NCI-H345 (cell line): ENCODE data around the gene MCTP1.
A peak's percentile ranks its signal among the peaks of the same experiment; 100 is the strongest.

Experiments
- DNase-seq: peaks from one replicate; lab custom pipeline; 2025; lab: John Stamatoyannopoulos, UW

Gene MCTP1

GRCh38 chr5:95075111-95075510, 209.8 kb downstream of the MCTP1 start:
- no peak for DNase-seq

GRCh38 chr5:95072281-95072680, 212.6 kb downstream of the MCTP1 start:
- no peak for DNase-seq

- DNase-seq = no peak
Observed at GRCh38 chr5:95070866-95071265, 214.0 kb downstream of the MCTP1 start.

GRCh38 chr5:95070453-95070852, 214.4 kb downstream of the MCTP1 start:
- no peak for DNase-seq

- DNase-seq = no peak
Observed at GRCh38 chr5:95069948-95070347, 214.9 kb downstream of the MCTP1 start.

- no peak for DNase-seq
Observed at GRCh38 chr5:95069021-95069420, 215.9 kb downstream of the MCTP1 start.

GRCh38 chr5:95068289-95068910, 216.5 kb downstream of the MCTP1 start:
- DNase-seq = no peak

- DNase-seq = no peak
Observed at GRCh38 chr5:95066048-95066447, 218.8 kb downstream of the MCTP1 start.

- no peak for DNase-seq
Observed at GRCh38 chr5:95063492-95063891, 221.4 kb downstream of the MCTP1 start.

GRCh38 chr5:95060098-95060497, 224.8 kb downstream of the MCTP1 start:
- no peak for DNase-seq

- no peak for DNase-seq
Observed at GRCh38 chr5:95059636-95060035, 225.3 kb downstream of the MCTP1 start.

GRCh38 chr5:95057615-95058014, 227.3 kb downstream of the MCTP1 start:
- no peak for DNase-seq

GRCh38 chr5:95053253-95053652, 231.6 kb downstream of the MCTP1 start:
- DNase-seq = no peak

GRCh38 chr5:95050708-95051107, 234.2 kb downstream of the MCTP1 start:
- no peak for DNase-seq

- no peak for DNase-seq
Observed at GRCh38 chr5:95048628-95049027, 236.3 kb downstream of the MCTP1 start.

- DNase-seq = no peak
Observed at GRCh38 chr5:95045181-95045965, 239.5 kb downstream of the MCTP1 start.

GRCh38 chr5:95044096-95044495, 240.8 kb downstream of the MCTP1 start:
- peak; percentile 1 for DNase-seq

GRCh38 chr5:95043648-95044047, 241.2 kb downstream of the MCTP1 start:
- no peak for DNase-seq

GRCh38 chr5:95043234-95043633, 241.7 kb downstream of the MCTP1 start:
- no peak for DNase-seq

- peak; percentile 33 for DNase-seq
Observed at GRCh38 chr5:95042037-95042436, 242.9 kb downstream of the MCTP1 start.

GRCh38 chr5:95035891-95036685, 248.8 kb downstream of the MCTP1 start:
- DNase-seq = no peak

GRCh38 chr5:95032801-95033200, 252.1 kb downstream of the MCTP1 start:
- DNase-seq = no peak
